GM18505 (cell line): ENCODE data around the gene POFUT2.

Experiments used
- ATAC-seq: cut with Tn5 transposase; IDR thresholded peaks from one replicate; pipeline ENCODE4 v1.9.1; 2021; ENCODE audit not compliant: unreplicated experiment
- POLR2A ChIP-seq: IDR thresholded peaks from 4 replicates; pipeline ENCODE4 v1.6.1; 2011; ENCODE audit warnings: borderline replicate concordance; ENCODE audit not compliant: insufficient read depth, insufficient read length; ENCODE audit errors: extremely low read depth

POFUT2 gene

GRCh38 chr21:45282283-45283034, 5.2 kb downstream of the POFUT2 start:
- no peak for ATAC-seq
- no peak for TF ChIP-seq POLR2A

GRCh38 chr21:45281411-45282282, 6.0 kb downstream of the POFUT2 start:
- no peak for ATAC-seq
- no peak for TF ChIP-seq POLR2A

- no peak for ATAC-seq
- TF ChIP-seq POLR2A: no peak
These were observed 6.7 kb downstream of the POFUT2 start for GRCh38 chr21:45280969-45281368.

GRCh38 chr21:45280178-45280821, 7.4 kb downstream of the POFUT2 start:
- no peak for ATAC-seq
- TF ChIP-seq POLR2A: no peak

GRCh38 chr21:45279446-45280177, 8.1 kb downstream of the POFUT2 start:
- ATAC-seq: no peak
- no peak for TF ChIP-seq POLR2A

- TF ChIP-seq POLR2A: no peak
- ATAC-seq: no peak
These were observed 9.4 kb downstream of the POFUT2 start for GRCh38 chr21:45278156-45278911.

- no peak for TF ChIP-seq POLR2A
- no peak for ATAC-seq
These were observed 10.3 kb downstream of the POFUT2 start for GRCh38 chr21:45277101-45278045.

GRCh38 chr21:45276596-45276995, 11.1 kb downstream of the POFUT2 start:
- ATAC-seq: no peak
- no peak for TF ChIP-seq POLR2A

GRCh38 chr21:45270306-45270821, 17.3 kb downstream of the POFUT2 start:
- ATAC-seq: no peak

GRCh38 chr21:45269861-45270260, 17.8 kb downstream of the POFUT2 start:
- ATAC-seq: no peak
- TF ChIP-seq POLR2A: no peak

More at GRCh38 chr21:45270306-45270821, 17.3 kb downstream of the POFUT2 start:
- TF ChIP-seq POLR2A: no peak

GRCh38 chr21:45267390-45267760, 20.3 kb downstream of the POFUT2 start:
- no peak for ATAC-seq
- TF ChIP-seq POLR2A: no peak
